GM18519 (cell line): ENCODE measurements around the gene ZNF605.
"Not testable (repeated sequence)": the region's sequence is repeated elsewhere in the genome, so short reads cannot be mapped to it uniquely, and the experiment has no call there.

Source experiments
- ATAC-seq: cut with Tn5 transposase; IDR thresholded peaks from one replicate; pipeline ENCODE4 v1.9.1; 2021; ENCODE audit warnings: mild to moderate bottlenecking, moderate library complexity; ENCODE audit not compliant: unreplicated experiment, low FRiP score

Gene ZNF605

GRCh38 chr12:132908145-132909029, 47.7 kb downstream of the ZNF605 start:
- ATAC-seq = peak; percentile 95

- not testable (repeated sequence) for ATAC-seq
Measured at GRCh38 chr12:132907789-132908144, 48.3 kb downstream of the ZNF605 start.

GRCh38 chr12:132907216-132907615, 48.9 kb downstream of the ZNF605 start:
- no peak for ATAC-seq

GRCh38 chr12:132904718-132905328, 51.3 kb downstream of the ZNF605 start:
- no peak for ATAC-seq

- ATAC-seq = no peak
Measured at GRCh38 chr12:132899033-132899432, 57.1 kb downstream of the ZNF605 start.

- no peak for ATAC-seq
Measured at GRCh38 chr12:132888852-132889251, 67.3 kb downstream of the ZNF605 start.

GRCh38 chr12:132887513-132888351, 68.4 kb downstream of the ZNF605 start, which contains the start of gene CHFR:
Gene CHFR, minus strand, starts transcription at chr12:132887605. Its CDS starts 277 bp downstream, at chr12:132887328.
- peak; percentile 95 for ATAC-seq

- ATAC-seq = peak; percentile 7
Measured at GRCh38 chr12:132886529-132887477, 69.3 kb downstream of the ZNF605 start.

- ATAC-seq = no peak
Measured at GRCh38 chr12:132881818-132882217, 74.3 kb downstream of the ZNF605 start.

GRCh38 chr12:132874620-132875019, 81.5 kb downstream of the ZNF605 start:
- not testable (repeated sequence) for ATAC-seq

GRCh38 chr12:132874175-132874574, 81.9 kb downstream of the ZNF605 start:
- ATAC-seq = no peak

GRCh38 chr12:132873724-132874123, 82.4 kb downstream of the ZNF605 start:
- no peak for ATAC-seq

GRCh38 chr12:132872975-132873421, 83.1 kb downstream of the ZNF605 start:
- ATAC-seq = no peak

- no peak for ATAC-seq
Measured at GRCh38 chr12:132872073-132872855, 83.8 kb downstream of the ZNF605 start.

- no peak for ATAC-seq
Measured at GRCh38 chr12:132869551-132869950, 86.6 kb downstream of the ZNF605 start.
